ENCODE results near the gene ANAPC2. TPM values are rescaled to one million over a fixed set of nuclear protein-coding genes. Genes with fewer than 3 reads are reported as not detected.

The ANAPC2 gene
- total RNA-seq, 2 experiments from 2014 or later: 144 to 149 TPM

GRCh38 chr9:137227853-137228505, 39.6 kb upstream of the ANAPC2 start:
- Histone ChIP-seq H3K4me3 (ENCODE audit: low read length) (no peak overlapping the region), H3K27me3 (ENCODE audit: control insufficient read depth in 1 of 2, insufficient read depth in 2 of 2, low read length in 2 of 2) (peaks cover 3 to 16% of the 10 kb centered on the region in 2 experiments), H3K4me1 (ENCODE audit: insufficient read depth, low read length) (peaks cover 23% of the 10 kb centered on the region), H3K27ac (ENCODE audit: low read depth in 1 of 2, low read length in 2 of 2) (no peak overlapping the region), H3K36me3 (ENCODE audit: insufficient read depth, low read length) (no peaks in the 10 kb centered on the region), H3K9me3 (ENCODE audit: control insufficient read depth in 1 of 2, insufficient read depth in 1 of 2, low read length in 2 of 2) (peaks cover 0 to 10% of the 10 kb centered on the region in 2 experiments)
- no peak for ATAC-seq (ENCODE audit: poor library complexity)
- peaks cover 16% of the 10 kb centered on the region for H3K4me1 Mint-ChIP-seq (ENCODE audit: low read depth)
- peaks cover 5% of the 10 kb centered on the region for H3K27me3 Mint-ChIP-seq
- ChIA-PET POLR2A (interaction anchor here (1.0 to 2.4 kb wide), 5 partner anchors 13 to 141 kb away, joined by 3 to 15 read pairs (median 5); partner anchors contain the start of genes MAN1B1, TPRN and TUBB4B), CTCF (interaction anchor here (0.6 to 2.5 kb wide), 11 partner anchors 9 to 193 kb away, joined by 3 to 15 read pairs (median 4); partner anchors contain the start of genes ANAPC2, NPDC1 and SSNA1)
- no peak for DNase-seq
- no peaks in the 10 kb centered on the region for H3K36me3 Mint-ChIP-seq (ENCODE audit: low read depth)
- intact Hi-C loops (cut with DNase I, micrococcal nuclease): loop anchor here (1.0 to 5.0 kb wide), 5 partner anchors 106 to 182 kb away; partner anchors contain the start of gene NPDC1 (in 2 of the 2)
- H3K9me3 Mint-ChIP-seq: no peaks in the 10 kb centered on the region
- H3K27ac Mint-ChIP-seq: no peak overlapping the region
- H3K4me3 Mint-ChIP-seq: peak overlapping the region; percentile 1
- no peak for TF ChIP-seq CTCF (IDR thresholded peaks at IDR 0.05)

- peaks cover 0 to 10% of the 10 kb centered on the region in 2 experiments for H3K9me3 ChIP-seq (ENCODE audit: control insufficient read depth in 1 of 2, insufficient read depth in 1 of 2, low read length in 2 of 2)
- POLR2A ChIA-PET: interaction anchor here (1.0 to 2.4 kb wide), 5 partner anchors 13 to 141 kb away, joined by 3 to 15 read pairs (median 5); partner anchors contain the start of genes MAN1B1, TPRN and TUBB4B
- peaks cover 18% of the 10 kb centered on the region for H3K4me1 Mint-ChIP-seq (ENCODE audit: low read depth)
- TF ChIP-seq CTCF (IDR thresholded peaks at IDR 0.05): peak; percentile 84
- no peaks in the 10 kb centered on the region for H3K36me3 ChIP-seq (ENCODE audit: insufficient read depth, low read length)
- H3K27ac Mint-ChIP-seq: no peak within 1 kb of the TSS
- H3K4me3 ChIP-seq (ENCODE audit: low read length): no peak within 1 kb of the TSS
- DNase-seq (peak; percentile 73 to 89 (median 78)), ATAC-seq (ENCODE audit: poor library complexity) (peak; percentile 24)
- H3K4me1 ChIP-seq (ENCODE audit: insufficient read depth, low read length): peaks cover 31% of the 10 kb centered on the region
- CTCF ChIA-PET: interaction anchor here (0.5 to 2.5 kb wide), 15 partner anchors 9 to 198 kb away, joined by 3 to 15 read pairs (median 3); partner anchors contain the start of genes ANAPC2, NPDC1 and SSNA1
- H3K4me3 Mint-ChIP-seq: peak within 1 kb of the TSS; percentile 1
- H3K9me3 Mint-ChIP-seq: no peaks in the 10 kb centered on the region
- H3K27me3 Mint-ChIP-seq: peaks cover 5% of the 10 kb centered on the region
- peaks cover 3 to 16% of the 10 kb centered on the region in 2 experiments for H3K27me3 ChIP-seq (ENCODE audit: control insufficient read depth in 1 of 2, insufficient read depth in 2 of 2, low read length in 2 of 2)
- no peak within 1 kb of the TSS for H3K27ac ChIP-seq (ENCODE audit: low read depth in 1 of 2, low read length in 2 of 2)
- H3K36me3 Mint-ChIP-seq (ENCODE audit: low read depth): no peaks in the 10 kb centered on the region
- intact Hi-C loops (cut with DNase I, micrococcal nuclease): loop anchor here (1.0 to 5.0 kb wide), 5 partner anchors 105 to 181 kb away; partner anchors contain the start of gene NPDC1 (in 2 of the 2)
These were observed 38.9 kb upstream of the ANAPC2 start, which contains the start of gene RNF224 for GRCh38 chr9:137227054-137227852. Gene RNF224 (plus strand): TSS chr9:137227502. CDS start chr9:137228336, 834 bp downstream.

Measured in CD4-positive, alpha-beta T cell (primary cell).